ENCODE data around the gene VWA7. TPM values are rescaled to one million over a fixed set of nuclear protein-coding genes. Genes with fewer than 3 reads are reported as not detected.

Gene VWA7
- total RNA-seq, 2 donors from 2014 or later, result 6.1 to 10.1 TPM

GRCh38 chr6:31719001-31719400, 58.1 kb downstream of the VWA7 start:
- intact Hi-C loops (cut with DNase I), result no loop called here
- no peaks in the 10 kb centered on the region for H3K9me3 ChIP-seq
- H3K4me1 ChIP-seq, result peaks cover under 1% of the 10 kb centered on the region
- DNase-seq, result no peak
- no peak for TF ChIP-seq CTCF (IDR thresholded peaks at IDR 0.05)
- no peaks in the 10 kb centered on the region for H3K36me3 ChIP-seq
- no peak overlapping the region for H3K27ac ChIP-seq
- no peak overlapping the region for H3K9ac ChIP-seq (ENCODE audit: low read depth in 2 of 2, low read length in 2 of 2)
- no peak overlapping the region for H3K4me3 ChIP-seq
- H3K27me3 ChIP-seq, result no peaks in the 10 kb centered on the region

- Histone ChIP-seq H3K4me1 (peaks cover 5% of the 10 kb centered on the region), H3K9me3 (no peaks in the 10 kb centered on the region), H3K27ac (no peak overlapping the region), H3K36me3 (no peaks in the 10 kb centered on the region), H3K9ac (ENCODE audit: low read depth in 2 of 2, low read length in 2 of 2) (no peak overlapping the region), H3K4me3 (no peak overlapping the region), H3K27me3 (no peaks in the 10 kb centered on the region)
- peak; percentile 89 for DNase-seq
- intact Hi-C loops (cut with DNase I), result no loop called here
- no peak for TF ChIP-seq CTCF (IDR thresholded peaks at IDR 0.05)
These were observed 58.9 kb downstream of the VWA7 start for GRCh38 chr6:31718265-31718664.

GRCh38 chr6:31717499-31718222, 59.5 kb downstream of the VWA7 start:
- H3K4me1 ChIP-seq, result peaks cover 5% of the 10 kb centered on the region
- no peaks in the 10 kb centered on the region for H3K9me3 ChIP-seq
- no peaks in the 10 kb centered on the region for H3K27me3 ChIP-seq
- no peak for DNase-seq
- no peak overlapping the region for H3K27ac ChIP-seq
- no peaks in the 10 kb centered on the region for H3K36me3 ChIP-seq
- intact Hi-C loops (cut with DNase I), result no loop called here
- no peak overlapping the region for H3K9ac ChIP-seq (ENCODE audit: low read depth in 2 of 2, low read length in 2 of 2)
- H3K4me3 ChIP-seq, result no peak overlapping the region
- TF ChIP-seq CTCF (IDR thresholded peaks at IDR 0.05), result no peak

Other genes with a start within 250 kb of the VWA7 start
- not detected for gene MCCD1, start 248.4 kb downstream of the VWA7 start, total RNA-seq
- 100 to 1,000 TPM; 213 to 422 TPM for gene DDX39B, start 235.3 kb downstream of the VWA7 start, total RNA-seq
- under 1 TPM; 0.57 to 0.85 TPM for gene ATP6V1G2, start 230.7 kb downstream of the VWA7 start, total RNA-seq
- 10 to 100 TPM; 16.1 to 18.8 TPM for gene NFKBIL1, start 229.7 kb downstream of the VWA7 start, total RNA-seq
- 1 to 10 TPM in 1 of 2 donors, under 1 TPM in 1; 0.35 to 2.4 TPM for gene LTA, start 205.0 kb downstream of the VWA7 start, total RNA-seq
- gene TNF, start 201.8 kb downstream of the VWA7 start, total RNA-seq, result 1 to 10 TPM in 1 of 2 donors, under 1 TPM in 1; 0.48 to 1.4 TPM
- gene LTB, start 194.9 kb downstream of the VWA7 start, total RNA-seq, result 1 to 10 TPM; 3.4 to 5.7 TPM
- gene LST1, start 191.1 kb downstream of the VWA7 start, total RNA-seq, result 1 to 10 TPM; 4.8 to 9.2 TPM
- under 1 TPM; 0.67 to 0.90 TPM for gene NCR3, start 184.3 kb downstream of the VWA7 start, total RNA-seq
- 10 to 100 TPM in 1 of 2 donors, 1 to 10 TPM in 1; 5.0 to 20.7 TPM for gene AIF1, start 162.1 kb downstream of the VWA7 start, total RNA-seq
- 100 to 1,000 TPM; 107 to 171 TPM for gene PRRC2A, start 156.6 kb downstream of the VWA7 start, total RNA-seq
- gene BAG6, start 124.7 kb downstream of the VWA7 start, total RNA-seq, result 100 to 1,000 TPM; 266 to 337 TPM
- 1 to 10 TPM; 1.6 to 2.4 TPM for gene APOM, start 121.4 kb downstream of the VWA7 start, total RNA-seq
- 10 to 100 TPM; 28.3 to 32.8 TPM for gene C6orf47, start 116.5 kb downstream of the VWA7 start, total RNA-seq
- gene GPANK1, start 112.3 kb downstream of the VWA7 start, total RNA-seq, result 10 to 100 TPM; 11.0 to 14.9 TPM
- gene CSNK2B, start 111.2 kb downstream of the VWA7 start, total RNA-seq, result 100 to 1,000 TPM; 140 to 152 TPM
- 1 to 10 TPM; 4.4 to 9.0 TPM for gene LY6G5B, start 107.4 kb downstream of the VWA7 start, total RNA-seq
- gene LY6G5C, start 96.3 kb downstream of the VWA7 start, total RNA-seq, result 1 to 10 TPM; 1.9 to 2.8 TPM
- 10 to 100 TPM; 56.8 to 65.2 TPM for gene ABHD16A, start 74.0 kb downstream of the VWA7 start, total RNA-seq
- not detected for gene LY6G6F, start 70.5 kb downstream of the VWA7 start, total RNA-seq
- not detected for gene LY6G6D, start 62.0 kb downstream of the VWA7 start, total RNA-seq
- gene LY6G6C, start 55.6 kb downstream of the VWA7 start, total RNA-seq, result 1 to 10 TPM in 1 of 2 donors, not detected in 1; 2.3 TPM
- under 1 TPM; 0.19 to 0.57 TPM for gene MPIG6B, start 54.0 kb downstream of the VWA7 start, total RNA-seq
- gene DDAH2, start 48.0 kb downstream of the VWA7 start, total RNA-seq, result 10 to 100 TPM; 92.1 to 98.7 TPM
- 100 to 1,000 TPM; 622 to 646 TPM for gene CLIC1, start 40.8 kb downstream of the VWA7 start, total RNA-seq
- gene MSH5, start 37.3 kb downstream of the VWA7 start, total RNA-seq, result 10 to 100 TPM; 13.3 to 34.2 TPM
- gene SAPCD1, start 14.7 kb downstream of the VWA7 start, total RNA-seq, result 1 to 10 TPM; 1.7 to 8.9 TPM
- 100 to 1,000 TPM in 1 of 2 donors, 10 to 100 TPM in 1; 40.8 to 136 TPM for gene VARS1, start 18.4 kb upstream of the VWA7 start, total RNA-seq
- 10 to 100 TPM; 37.6 to 61.3 TPM for gene LSM2, start 29.6 kb upstream of the VWA7 start, total RNA-seq
- 1 to 10 TPM in 1 of 2 donors, under 1 TPM in 1; 0.98 to 1.4 TPM for gene HSPA1L, start 38.0 kb upstream of the VWA7 start, total RNA-seq
- 100 to 1,000 TPM; 248 to 397 TPM for gene HSPA1A, start 38.2 kb upstream of the VWA7 start, total RNA-seq
- 100 to 1,000 TPM; 278 to 543 TPM for gene HSPA1B, start 50.4 kb upstream of the VWA7 start, total RNA-seq
- gene NEU1, start 85.5 kb upstream of the VWA7 start, total RNA-seq, result 10 to 100 TPM; 33.8 to 47.4 TPM
- 100 to 1,000 TPM; 546 to 779 TPM for gene SLC44A4, start 101.7 kb upstream of the VWA7 start, total RNA-seq
- 10 to 100 TPM; 28.4 to 52.1 TPM for gene EHMT2, start 120.4 kb upstream of the VWA7 start, total RNA-seq
- gene ZBTB12, start 124.8 kb upstream of the VWA7 start, total RNA-seq, result 1 to 10 TPM; 2.0 to 4.9 TPM
- 10 to 100 TPM in 1 of 2 donors, 1 to 10 TPM in 1; 7.8 to 15.2 TPM for gene C2, start 150.4 kb upstream of the VWA7 start, total RNA-seq
- gene CFB, start 168.8 kb upstream of the VWA7 start, total RNA-seq, result 10 to 100 TPM; 20.4 to 60.6 TPM
- gene NELFE, start 181.6 kb upstream of the VWA7 start, total RNA-seq, result 10 to 100 TPM; 50.3 to 55.6 TPM
- gene SKIC2, start 181.8 kb upstream of the VWA7 start, total RNA-seq, result 10 to 100 TPM; 52.5 to 81.1 TPM
- gene DXO, start 194.8 kb upstream of the VWA7 start, total RNA-seq, result 10 to 100 TPM; 13.0 to 16.1 TPM
- gene C4A, start 204.7 kb upstream of the VWA7 start, total RNA-seq, result 10 to 100 TPM; 15.9 to 23.4 TPM
- 10 to 100 TPM; 11.9 to 19.4 TPM for gene C4B, start 237.5 kb upstream of the VWA7 start, total RNA-seq

All from colonic mucosa (tissue), 4 donors.